Testis (tissue), 3 donors: Measurements from ENCODE around the gene COL5A1. TPM values are rescaled to one million over a fixed set of nuclear protein-coding genes. Genes with fewer than 3 reads are reported as not detected.

ENCODE experiments used
- DNase-seq: peaks from one replicate; pipeline ENCODE4 v3.0.0-alpha.2; 2019
- H3K27ac ChIP-seq, 2 donors: fragments of 200-600 bp; sonication (generic); one replicate each; pipeline ENCODE4 v1.5.1; 2019
- H3K27me3 ChIP-seq: fragments of 200-600 bp; sonication (generic); one replicate; pipeline ENCODE4 v1.5.1; 2019
- H3K36me3 ChIP-seq: fragments of 200-600 bp; sonication (generic); one replicate; pipeline ENCODE4 v1.5.1; 2017; ENCODE audit warnings: low read depth; ENCODE audit errors: missing control alignments
- H3K4me1 ChIP-seq: fragments of 200-600 bp; sonication (generic); one replicate; pipeline ENCODE4 v1.5.1; 2019
- H3K4me3 ChIP-seq, 2 donors: fragments of 200-600 bp; sonication (generic); one replicate each; pipeline ENCODE4 v1.5.1; 2017 to 2019
- H3K9me3 ChIP-seq: fragments of 200-600 bp; sonication (generic); one replicate; pipeline ENCODE4 v1.5.1; 2017
- POLR2A ChIP-seq: fragments of 450-650 bp; IDR thresholded peaks from one replicate; pipeline ENCODE4 v1.6.1; 2017; ENCODE audit warnings: antibody characterized with exemption, mild to moderate bottlenecking, moderate library complexity
- WGBS, 2 donors: methylation state at CpG; one replicate each; pipeline ENCODE4 v1.1.5; 2018; 5-methylcytosine and 5-hydroxymethylcytosine counted together
- intact Hi-C: fragments of 100-400 bp; cut with DNase I; formaldehyde crosslinking; loops from one replicate; pipeline ENCODE4 v1.15.1; 2023; ENCODE audit warnings: low total_unique reads
- polyA plus RNA-seq: library from polyadenylated mRNA; stranded (reverse); fragments of 350-450 nt; fragmentation: Illumina TruSeq; extraction: RNeasy Lipid Tissue Mini Kit (QIAGEN cat#74804); gene quantifications from one replicate; pipeline ENCODE4 v1.2.3, GENCODE V29; 2014; ENCODE audit warnings: low read depth, low replicate concordance; ENCODE audit not compliant: insufficient read depth
- total RNA-seq, 2 donors: library from RNA; depleted of rRNA; stranded (reverse); fragments of >200 nt; gene quantifications; one replicate each; pipeline ENCODE4 v1.2.3, GENCODE V29; 2016
- TF ChIP-seq, protein P1 (sequence below), 3 experiments: fragments of 450-650 bp in 2 of 3; fragments of 200-600 bp in 1 of 3; sonication (generic) in 1 of 3; IDR thresholded peaks; one replicate each; pipeline ENCODE4 v1.5.1; 2016 to 2019; ENCODE audit warnings: antibody characterized with exemption in 3 of 3, mild to moderate bottlenecking in 2 of 3, moderate library complexity in 1 of 3

The COL5A1 gene
- total and polyA plus RNA-seq, 3 donors from 2014 or later: 18.5 to 34.3 (median 20.8) TPM

DNA sequence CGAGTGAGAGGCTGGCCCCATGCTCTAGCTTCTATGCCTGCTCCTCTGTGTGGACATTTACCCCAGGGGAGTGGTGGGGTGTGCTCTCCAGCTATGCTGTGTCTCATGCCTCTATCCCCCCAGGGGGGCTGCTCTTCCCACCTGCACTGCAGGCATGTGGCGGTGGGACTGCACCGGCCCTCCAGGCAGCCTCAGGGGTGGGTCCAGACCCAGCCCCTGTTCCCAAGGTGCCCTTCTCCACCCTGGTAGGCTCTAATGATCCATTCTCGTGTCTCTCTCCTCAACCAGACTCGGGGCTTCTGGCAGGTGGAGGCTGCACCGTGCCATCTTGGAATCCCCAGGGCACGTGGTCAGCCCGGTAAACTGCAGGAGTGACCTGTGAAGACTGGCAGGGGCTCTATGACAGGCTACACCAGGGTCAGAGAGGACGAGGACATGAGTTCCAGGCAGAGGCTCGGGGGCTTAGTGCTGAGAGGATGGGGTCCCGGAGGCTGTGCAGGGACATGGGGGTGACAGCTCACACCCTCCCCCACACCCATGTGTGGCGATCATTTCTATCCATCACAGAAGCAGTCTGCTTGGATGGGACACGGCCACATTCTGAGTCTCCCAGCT lies 22.7 kb upstream of the COL5A1 start:
- no peaks in the 10 kb centered on the region for H3K27me3 ChIP-seq
- WGBS, 2 donors: 95% methylated on average over 12 to 13 of the region's 13 CpGs
- DNase-seq: peak; percentile 9
- H3K36me3 ChIP-seq: no peaks in the 10 kb centered on the region
- H3K9me3 ChIP-seq: no peaks in the 10 kb centered on the region
- intact Hi-C loops: no loop called here
- no peaks in the 10 kb centered on the region for H3K4me1 ChIP-seq
- no peak overlapping the region for H3K27ac ChIP-seq
- no peak overlapping the region for H3K4me3 ChIP-seq
- TF ChIP-seq, protein P1, sequence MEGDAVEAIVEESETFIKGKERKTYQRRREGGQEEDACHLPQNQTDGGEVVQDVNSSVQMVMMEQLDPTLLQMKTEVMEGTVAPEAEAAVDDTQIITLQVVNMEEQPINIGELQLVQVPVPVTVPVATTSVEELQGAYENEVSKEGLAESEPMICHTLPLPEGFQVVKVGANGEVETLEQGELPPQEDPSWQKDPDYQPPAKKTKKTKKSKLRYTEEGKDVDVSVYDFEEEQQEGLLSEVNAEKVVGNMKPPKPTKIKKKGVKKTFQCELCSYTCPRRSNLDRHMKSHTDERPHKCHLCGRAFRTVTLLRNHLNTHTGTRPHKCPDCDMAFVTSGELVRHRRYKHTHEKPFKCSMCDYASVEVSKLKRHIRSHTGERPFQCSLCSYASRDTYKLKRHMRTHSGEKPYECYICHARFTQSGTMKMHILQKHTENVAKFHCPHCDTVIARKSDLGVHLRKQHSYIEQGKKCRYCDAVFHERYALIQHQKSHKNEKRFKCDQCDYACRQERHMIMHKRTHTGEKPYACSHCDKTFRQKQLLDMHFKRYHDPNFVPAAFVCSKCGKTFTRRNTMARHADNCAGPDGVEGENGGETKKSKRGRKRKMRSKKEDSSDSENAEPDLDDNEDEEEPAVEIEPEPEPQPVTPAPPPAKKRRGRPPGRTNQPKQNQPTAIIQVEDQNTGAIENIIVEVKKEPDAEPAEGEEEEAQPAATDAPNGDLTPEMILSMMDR (IDR thresholded peaks at IDR 0.05): no peak
- TF ChIP-seq POLR2A: no peak

DNA sequence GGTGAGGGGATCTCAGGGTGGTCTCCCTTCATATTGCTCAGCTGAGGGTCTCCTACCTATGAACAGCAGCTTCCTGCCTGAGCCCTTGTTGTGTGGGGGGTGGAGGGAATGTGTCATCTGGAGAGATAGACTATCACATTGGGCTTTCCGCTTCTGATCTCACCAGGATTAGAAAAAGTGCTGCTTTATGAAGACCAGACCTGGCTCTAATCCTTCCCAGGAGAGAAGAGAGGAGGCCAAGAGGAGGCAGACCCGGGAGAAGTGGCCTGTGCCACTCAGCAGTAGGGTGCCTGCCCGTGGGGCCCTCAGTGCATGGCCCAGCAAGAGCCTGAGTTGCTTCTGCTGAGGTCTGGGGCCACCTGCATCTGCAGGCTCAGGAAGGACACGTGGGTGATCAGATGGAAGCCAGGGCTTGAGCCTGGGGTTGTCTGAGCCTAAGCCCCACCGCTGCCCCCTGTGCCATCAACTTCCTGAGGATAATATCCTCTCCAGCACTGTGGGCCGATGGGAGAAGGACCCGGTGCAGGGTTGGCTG lies 22.1 kb upstream of the COL5A1 start:
- Histone ChIP-seq H3K27ac (no peak overlapping the region), H3K36me3 (no peaks in the 10 kb centered on the region), H3K4me3 (no peak overlapping the region), H3K4me1 (no peaks in the 10 kb centered on the region), H3K27me3 (no peaks in the 10 kb centered on the region), H3K9me3 (no peaks in the 10 kb centered on the region)
- 94 to 96% methylated on average over 4 to 7 of the region's 7 CpGs for WGBS, 2 donors
- intact Hi-C loops: no loop called here
- DNase-seq: peak; percentile 4
- TF ChIP-seq, protein P1 (IDR thresholded peaks at IDR 0.05): no peak
- TF ChIP-seq POLR2A: no peak

DNA sequence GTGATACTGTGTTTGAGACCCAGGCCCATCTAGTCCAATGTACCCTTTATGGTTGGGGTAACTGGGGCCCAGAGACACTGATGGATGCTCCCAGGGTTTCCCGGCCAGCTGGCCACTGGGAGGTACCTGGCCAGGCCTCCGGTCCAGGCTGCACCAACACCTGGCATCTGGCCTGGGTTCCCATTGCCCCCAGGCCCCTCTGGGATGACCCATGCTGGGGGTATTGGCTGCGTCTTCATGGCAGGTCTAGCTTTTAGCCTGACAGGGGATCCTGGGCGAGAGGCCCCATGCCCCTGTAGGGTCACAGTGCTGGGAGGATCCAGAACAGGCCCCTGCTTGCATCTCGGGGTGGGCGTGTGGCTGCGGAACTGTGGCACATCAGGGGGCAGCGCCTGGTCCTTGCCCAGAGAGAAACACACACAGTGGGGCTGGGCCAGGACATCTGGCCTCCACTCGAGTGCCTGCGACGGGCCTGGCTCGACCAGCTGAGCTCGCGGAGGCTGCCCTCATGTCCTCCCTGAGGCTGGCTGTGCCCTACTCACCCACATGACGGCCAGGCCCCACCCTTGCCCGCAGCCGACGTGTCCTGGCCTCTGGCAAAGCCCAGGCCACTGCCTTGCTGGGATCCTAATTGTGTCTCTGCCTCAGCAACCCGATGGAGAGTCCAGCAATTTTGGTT lies 21.5 kb upstream of the COL5A1 start:
- Histone ChIP-seq H3K9me3 (no peaks in the 10 kb centered on the region), H3K36me3 (no peaks in the 10 kb centered on the region), H3K4me3 (no peak overlapping the region), H3K27ac (no peak overlapping the region), H3K4me1 (no peaks in the 10 kb centered on the region), H3K27me3 (no peaks in the 10 kb centered on the region)
- intact Hi-C loops: no loop called here
- TF ChIP-seq, protein P1 (IDR thresholded peaks at IDR 0.05): no peak
- no peak for TF ChIP-seq POLR2A
- DNase-seq: peak; percentile 11
- 75 to 92% methylated on average over 12 to 15 of the region's 19 CpGs for WGBS, 2 donors

DNA sequence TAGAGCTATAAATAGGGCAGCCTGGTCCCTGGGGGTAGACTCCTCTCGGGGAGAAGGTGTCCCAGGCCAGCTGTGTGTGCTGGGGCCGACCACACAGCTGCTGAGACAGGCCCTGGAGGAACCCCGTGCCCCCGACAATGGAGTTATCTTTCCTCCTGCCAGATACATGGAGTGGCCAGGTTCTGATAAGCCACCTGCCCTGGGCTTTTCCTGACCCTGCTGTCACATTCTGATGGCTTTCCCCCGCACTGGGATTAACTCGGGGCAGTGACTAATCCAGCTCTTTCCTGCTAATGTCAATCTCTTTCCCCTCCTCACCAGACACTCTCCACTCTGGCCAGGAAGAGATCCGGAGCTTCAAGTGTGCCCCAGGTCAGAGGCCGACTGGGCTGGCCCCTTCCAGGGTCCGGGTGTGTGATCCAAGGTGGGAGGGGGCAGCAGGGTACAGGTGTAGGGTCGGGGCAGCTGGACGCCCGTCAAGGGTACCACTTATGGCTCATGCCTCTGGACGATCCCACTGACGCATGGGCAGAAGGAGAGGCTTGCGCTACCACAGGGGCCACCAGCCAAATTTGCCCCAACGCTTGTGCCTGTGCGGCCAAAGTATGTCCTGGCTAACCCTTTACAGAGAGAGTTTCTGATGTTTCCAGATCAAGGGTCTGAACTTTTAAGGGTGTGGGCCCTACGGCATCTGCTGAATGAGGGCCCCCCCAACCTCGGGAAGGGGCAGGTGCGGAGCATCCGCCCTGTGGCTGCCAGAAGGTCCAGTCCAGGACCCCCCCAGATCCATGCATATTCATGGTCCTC lies 20.6 kb upstream of the COL5A1 start:
- DNase-seq: no peak
- Histone ChIP-seq H3K4me1 (no peaks in the 10 kb centered on the region), H3K36me3 (no peaks in the 10 kb centered on the region), H3K27ac (no peak overlapping the region), H3K27me3 (no peaks in the 10 kb centered on the region), H3K4me3 (no peak overlapping the region), H3K9me3 (no peaks in the 10 kb centered on the region)
- intact Hi-C loops: no loop called here
- 81 to 89% methylated on average over 9 to 21 of the region's 21 CpGs for WGBS, 2 donors
- TF ChIP-seq, protein P1 (IDR thresholded peaks at IDR 0.05): no peak
- no peak for TF ChIP-seq POLR2A
